Activated naive CD4-positive, alpha-beta T cell treated with anti-CD3 and anti-CD28 coated beads, Interleukin-2, amount 50 U/mL, for 24 hours (primary cell): ENCODE results near the gene ADGRE3.

Experiments used
- H3K27ac Mint-ChIP-seq: one replicate; pipeline ENCODE4 v1.8.0; 2021; ENCODE audit warnings: mild to moderate bottlenecking, mixed read lengths
- H3K27me3 Mint-ChIP-seq: one replicate; pipeline ENCODE4 v1.8.0; 2021; ENCODE audit warnings: mixed read lengths
- H3K36me3 Mint-ChIP-seq: one replicate; pipeline ENCODE4 v1.8.0; 2021; ENCODE audit warnings: mixed read lengths
- H3K4me1 Mint-ChIP-seq: one replicate; pipeline ENCODE4 v1.8.0; 2021; ENCODE audit warnings: mixed read lengths
- H3K4me3 Mint-ChIP-seq: one replicate; pipeline ENCODE4 v1.8.0; 2021; ENCODE audit warnings: mild to moderate bottlenecking, mixed read lengths
- H3K9me3 Mint-ChIP-seq: one replicate; pipeline ENCODE4 v1.8.0; 2021; ENCODE audit warnings: mixed read lengths

ADGRE3 gene

GRCh38 chr19:14682084-14682483 is 7.4 kb upstream of the ADGRE3 start:
- Mint-ChIP-seq H3K27ac (no peak overlapping the region), H3K36me3 (no peaks in the 10 kb centered on the region), H3K4me3 (no peak overlapping the region), H3K9me3 (no peaks in the 10 kb centered on the region), H3K27me3 (no peaks in the 10 kb centered on the region), H3K4me1 (no peaks in the 10 kb centered on the region)

GRCh38 chr19:14678199-14678598 is 3.6 kb upstream of the ADGRE3 start:
- Mint-ChIP-seq H3K27me3 (peaks cover 7% of the 10 kb centered on the region), H3K4me3 (no peak overlapping the region), H3K36me3 (no peaks in the 10 kb centered on the region), H3K4me1 (no peaks in the 10 kb centered on the region), H3K9me3 (no peaks in the 10 kb centered on the region), H3K27ac (no peak overlapping the region)

- H3K4me3 Mint-ChIP-seq: no peak overlapping the region
- H3K9me3 Mint-ChIP-seq: no peaks in the 10 kb centered on the region
- H3K27ac Mint-ChIP-seq: no peak overlapping the region
- no peaks in the 10 kb centered on the region for H3K4me1 Mint-ChIP-seq
- peaks cover 9% of the 10 kb centered on the region for H3K27me3 Mint-ChIP-seq
- no peaks in the 10 kb centered on the region for H3K36me3 Mint-ChIP-seq
Measured at GRCh38 chr19:14677464-14677863, 2.8 kb upstream of the ADGRE3 start.

- Mint-ChIP-seq H3K36me3 (no peaks in the 10 kb centered on the region), H3K4me3 (no peak overlapping the region), H3K27me3 (peaks cover 9% of the 10 kb centered on the region), H3K4me1 (no peaks in the 10 kb centered on the region), H3K27ac (no peak overlapping the region), H3K9me3 (no peaks in the 10 kb centered on the region)
Measured at GRCh38 chr19:14676762-14677161, 2.1 kb upstream of the ADGRE3 start.

- Mint-ChIP-seq H3K9me3 (no peaks in the 10 kb centered on the region), H3K4me3 (no peak overlapping the region), H3K4me1 (no peaks in the 10 kb centered on the region), H3K27ac (no peak overlapping the region), H3K36me3 (no peaks in the 10 kb centered on the region), H3K27me3 (peaks cover 20% of the 10 kb centered on the region)
Measured at GRCh38 chr19:14673088-14673487, 1.6 kb downstream of the ADGRE3 start.

- Mint-ChIP-seq H3K9me3 (no peaks in the 10 kb centered on the region), H3K4me1 (no peaks in the 10 kb centered on the region), H3K27ac (no peak overlapping the region), H3K4me3 (no peak overlapping the region), H3K27me3 (peaks cover 20% of the 10 kb centered on the region), H3K36me3 (no peaks in the 10 kb centered on the region)
Measured at GRCh38 chr19:14672188-14672872, 2.3 kb downstream of the ADGRE3 start.

GRCh38 chr19:14670408-14670807 is 4.2 kb downstream of the ADGRE3 start:
- Mint-ChIP-seq H3K27me3 (peaks cover 24% of the 10 kb centered on the region), H3K36me3 (no peaks in the 10 kb centered on the region), H3K4me1 (no peaks in the 10 kb centered on the region), H3K27ac (no peak overlapping the region), H3K9me3 (no peaks in the 10 kb centered on the region), H3K4me3 (no peak overlapping the region)

GRCh38 chr19:14669940-14670339 is 4.7 kb downstream of the ADGRE3 start:
- Mint-ChIP-seq H3K27me3 (peaks cover 23% of the 10 kb centered on the region), H3K4me3 (no peak overlapping the region), H3K9me3 (no peaks in the 10 kb centered on the region), H3K4me1 (no peaks in the 10 kb centered on the region), H3K27ac (no peak overlapping the region), H3K36me3 (no peaks in the 10 kb centered on the region)

- peaks cover 8% of the 10 kb centered on the region for H3K27me3 Mint-ChIP-seq
- no peaks in the 10 kb centered on the region for H3K9me3 Mint-ChIP-seq
- H3K36me3 Mint-ChIP-seq: no peaks in the 10 kb centered on the region
- H3K27ac Mint-ChIP-seq: no peak overlapping the region
- H3K4me3 Mint-ChIP-seq: no peak overlapping the region
- H3K4me1 Mint-ChIP-seq: no peaks in the 10 kb centered on the region
Measured at GRCh38 chr19:14661372-14661924, 13.2 kb downstream of the ADGRE3 start.

GRCh38 chr19:14659874-14660489 is 14.7 kb downstream of the ADGRE3 start:
- Mint-ChIP-seq H3K4me1 (no peaks in the 10 kb centered on the region), H3K36me3 (no peaks in the 10 kb centered on the region), H3K27me3 (peaks cover 11% of the 10 kb centered on the region), H3K9me3 (no peaks in the 10 kb centered on the region), H3K27ac (no peak overlapping the region), H3K4me3 (no peak overlapping the region)

GRCh38 chr19:14655726-14656125 is 18.9 kb downstream of the ADGRE3 start:
- Mint-ChIP-seq H3K9me3 (no peaks in the 10 kb centered on the region), H3K27me3 (peaks cover 11% of the 10 kb centered on the region), H3K4me3 (no peak overlapping the region), H3K4me1 (no peaks in the 10 kb centered on the region), H3K27ac (no peak overlapping the region), H3K36me3 (no peaks in the 10 kb centered on the region)

- Mint-ChIP-seq H3K9me3 (no peaks in the 10 kb centered on the region), H3K27ac (no peak overlapping the region), H3K36me3 (no peaks in the 10 kb centered on the region), H3K4me1 (no peaks in the 10 kb centered on the region), H3K4me3 (no peak overlapping the region), H3K27me3 (peaks cover 13% of the 10 kb centered on the region)
Measured at GRCh38 chr19:14654786-14655560, 19.7 kb downstream of the ADGRE3 start.

GRCh38 chr19:14650161-14650560 is 24.5 kb downstream of the ADGRE3 start:
- Mint-ChIP-seq H3K27me3 (peaks cover 15% of the 10 kb centered on the region), H3K9me3 (no peaks in the 10 kb centered on the region), H3K27ac (no peak overlapping the region), H3K36me3 (no peaks in the 10 kb centered on the region), H3K4me3 (no peak overlapping the region), H3K4me1 (no peaks in the 10 kb centered on the region)

GRCh38 chr19:14649020-14649419 is 25.6 kb downstream of the ADGRE3 start:
- H3K36me3 Mint-ChIP-seq: no peaks in the 10 kb centered on the region
- no peak overlapping the region for H3K27ac Mint-ChIP-seq
- no peaks in the 10 kb centered on the region for H3K9me3 Mint-ChIP-seq

GRCh38 chr19:14648506-14648905 is 26.1 kb downstream of the ADGRE3 start:
- Mint-ChIP-seq H3K27ac (no peak overlapping the region), H3K4me3 (no peak overlapping the region), H3K4me1 (no peaks in the 10 kb centered on the region), H3K27me3 (peaks cover 14% of the 10 kb centered on the region), H3K9me3 (no peaks in the 10 kb centered on the region), H3K36me3 (peaks cover under 1% of the 10 kb centered on the region)

More at GRCh38 chr19:14649020-14649419, 25.6 kb downstream of the ADGRE3 start:
- H3K27me3 Mint-ChIP-seq: peaks cover 15% of the 10 kb centered on the region
- no peaks in the 10 kb centered on the region for H3K4me1 Mint-ChIP-seq
- H3K4me3 Mint-ChIP-seq: no peak overlapping the region
